Lung (tissue), 12 donors: Measurements from ENCODE around the gene PLEKHG4. TPM values are rescaled to one million over a fixed set of nuclear protein-coding genes. Genes with fewer than 3 reads are reported as not detected.

ENCODE experiments used
- ATAC-seq: fragments of 200-7000 bp; cut with Tn5 transposase; one replicate; pipeline ENCODE4 v1.9.1; 2020; ENCODE audit warnings: moderate number of reproducible peaks; ENCODE audit not compliant: insufficient read depth, low FRiP score
- DNase-seq, 3 donors: peaks; one replicate each; pipeline ENCODE4 v3.0.0-alpha.2; 2013 to 2017
- H3K27ac ChIP-seq, 2 donors: one replicate each; pipeline ENCODE4 v1.5.1; 2013; ENCODE audit warnings: mild to moderate bottlenecking in 2 of 2, moderate library complexity in 2 of 2, control low read depth in 1 of 2, inconsistent platforms in 1 of 2, low read depth in 1 of 2, low read length in 1 of 2
- H3K27me3 ChIP-seq, 3 donors: one replicate each; pipeline ENCODE4 v1.5.1; 2013; ENCODE audit warnings: low read length in 2 of 3; ENCODE audit not compliant: control insufficient read depth in 3 of 3, insufficient read depth in 3 of 3
- H3K36me3 ChIP-seq, 4 donors: one replicate each; pipeline ENCODE4 v1.5.1; 2013; ENCODE audit warnings: low read length in 4 of 4, mild to moderate bottlenecking in 1 of 4, moderate library complexity in 1 of 4; ENCODE audit not compliant: control insufficient read depth in 4 of 4, insufficient read depth in 4 of 4
- H3K4me1 ChIP-seq, 5 donors: one replicate each; pipeline ENCODE4 v1.5.1; 2013; ENCODE audit warnings: low read length in 5 of 5, mild to moderate bottlenecking in 2 of 5, moderate library complexity in 1 of 5; ENCODE audit not compliant: control insufficient read depth in 5 of 5, insufficient read depth in 5 of 5
- H3K4me3 ChIP-seq: one replicate; pipeline ENCODE4 v1.5.1; 2013; ENCODE audit warnings: mild to moderate bottlenecking, control low read depth, moderate library complexity
- H3K9ac ChIP-seq, 2 donors: one replicate each; pipeline ENCODE4 v1.5.1; 2013; ENCODE audit warnings: low read length in 2 of 2, control low read depth in 1 of 2; ENCODE audit not compliant: insufficient read depth in 1 of 2
- H3K9me3 ChIP-seq, 4 donors: one replicate each; pipeline ENCODE4 v1.5.1; 2013; ENCODE audit warnings: low read length in 3 of 4, mild to moderate bottlenecking in 1 of 4, moderate library complexity in 1 of 4; ENCODE audit not compliant: control insufficient read depth in 4 of 4, insufficient read depth in 3 of 4
- CTCF ChIP-seq: IDR thresholded peaks from 2 replicates; pipeline ENCODE4 v1.5.1; 2012; ENCODE audit warnings: mild to moderate bottlenecking; ENCODE audit errors: control extremely low read depth, extremely low read depth
- WGBS, 2 donors: extraction: QIAGEN DNeasy Blood & Tissue Kit; methylation state at CpG; one replicate each; pipeline ENCODE4 v1.1.7; 2013; 5-methylcytosine and 5-hydroxymethylcytosine counted together
- polyA plus RNA-seq, 2 donors: library from polyadenylated mRNA; stranded (reverse); fragments of 200-250 nt; gene quantifications; one replicate each; pipeline ENCODE4 v1.2.1, GENCODE V29; 2013
- total RNA-seq, 2 donors: library from RNA; depleted of rRNA in 1 of 2; stranded (reverse); fragments of >200 nt in 1 of 2; gene quantifications; one replicate each; pipeline ENCODE4 v1.2.1, GENCODE V29; 2014 to 2021
- donor health status: control.
- donor health status: control.
- donor health status: Bipolar disorder and iron deficiency.
- donor health status: healthy.
- donor health status: DM: yes; HTN: yes; CAD: no.

The PLEKHG4 gene
- total and polyA plus RNA-seq, 4 donors = 9.0 to 26.9 (median 17.1) TPM

- no peak for TF ChIP-seq CTCF
- Histone ChIP-seq H3K9ac (no peak overlapping the region), H3K27ac (peak overlapping the region; percentile 83 to 87), H3K9me3 (no peaks in the 10 kb centered on the region), H3K36me3 (peaks cover 0 to 47% (median 25%) of the 10 kb centered on the region in 4 donors), H3K4me3 (no peak overlapping the region), H3K27me3 (no peaks in the 10 kb centered on the region), H3K4me1 (peaks cover 15 to 55% (median 48%) of the 10 kb centered on the region in 5 donors)
- DNase-seq = peak; percentile 98 to 99 (median 99)
- WGBS, 2 donors = 52 to 54% methylated on average over 4 of the region's 4 CpGs
- ATAC-seq = no peak
Observed at GRCh38 chr16:67242138-67242730, 37.1 kb upstream of the PLEKHG4 start.

GRCh38 chr16:67243481-67243880, 35.9 kb upstream of the PLEKHG4 start:
- 50 to 52% methylated on average over 4 of the region's 4 CpGs for WGBS, 2 donors
- Histone ChIP-seq H3K36me3 (peaks cover 0 to 35% (median 14%) of the 10 kb centered on the region in 4 donors), H3K9me3 (no peaks in the 10 kb centered on the region), H3K4me3 (no peak overlapping the region), H3K9ac (peak overlapping the region in 1 of 2 donors; percentile 36), H3K27ac (peak overlapping the region; percentile 96 to 98), H3K4me1 (peaks cover 15 to 63% (median 49%) of the 10 kb centered on the region in 5 donors), H3K27me3 (no peaks in the 10 kb centered on the region)
- DNase-seq = peak in 1 of 3 donors; percentile 44
- no peak for ATAC-seq
- TF ChIP-seq CTCF = no peak

GRCh38 chr16:67244387-67245185, 34.7 kb upstream of the PLEKHG4 start:
- H3K9ac ChIP-seq = peak overlapping the region in 1 of 2 donors; percentile 63
- peak; percentile 8 for ATAC-seq

More at GRCh38 chr16:67244387-67245185, 34.7 kb upstream of the PLEKHG4 start:
- Histone ChIP-seq H3K36me3 (peaks cover 0 to 28% (median 6%) of the 10 kb centered on the region in 4 donors), H3K4me1 (peaks cover 15 to 69% (median 51%) of the 10 kb centered on the region in 5 donors), H3K4me3 (no peak overlapping the region), H3K27ac (peak overlapping the region; percentile 96 to 98), H3K27me3 (no peaks in the 10 kb centered on the region), H3K9me3 (no peaks in the 10 kb centered on the region)
- WGBS, 2 donors = 6 to 16% methylated on average over 5 of the region's 5 CpGs
- peak in 2 of 3 donors; percentile 46 to 48 for DNase-seq
- no peak for TF ChIP-seq CTCF
